ENCODE results near the gene DNAH2.

- no peak for TF ChIP-seq POLR2A (IDR thresholded peaks at IDR 0.05)
- no peak for TF ChIP-seq EP300 (IDR thresholded peaks at IDR 0.05)
- TF ChIP-seq, protein P1, sequence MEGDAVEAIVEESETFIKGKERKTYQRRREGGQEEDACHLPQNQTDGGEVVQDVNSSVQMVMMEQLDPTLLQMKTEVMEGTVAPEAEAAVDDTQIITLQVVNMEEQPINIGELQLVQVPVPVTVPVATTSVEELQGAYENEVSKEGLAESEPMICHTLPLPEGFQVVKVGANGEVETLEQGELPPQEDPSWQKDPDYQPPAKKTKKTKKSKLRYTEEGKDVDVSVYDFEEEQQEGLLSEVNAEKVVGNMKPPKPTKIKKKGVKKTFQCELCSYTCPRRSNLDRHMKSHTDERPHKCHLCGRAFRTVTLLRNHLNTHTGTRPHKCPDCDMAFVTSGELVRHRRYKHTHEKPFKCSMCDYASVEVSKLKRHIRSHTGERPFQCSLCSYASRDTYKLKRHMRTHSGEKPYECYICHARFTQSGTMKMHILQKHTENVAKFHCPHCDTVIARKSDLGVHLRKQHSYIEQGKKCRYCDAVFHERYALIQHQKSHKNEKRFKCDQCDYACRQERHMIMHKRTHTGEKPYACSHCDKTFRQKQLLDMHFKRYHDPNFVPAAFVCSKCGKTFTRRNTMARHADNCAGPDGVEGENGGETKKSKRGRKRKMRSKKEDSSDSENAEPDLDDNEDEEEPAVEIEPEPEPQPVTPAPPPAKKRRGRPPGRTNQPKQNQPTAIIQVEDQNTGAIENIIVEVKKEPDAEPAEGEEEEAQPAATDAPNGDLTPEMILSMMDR (IDR thresholded peaks at IDR 0.05), result no peak
Observed at GRCh38 chr17:7710301-7710700, 7.2 kb upstream of the DNAH2 start.

Data from upper lobe of left lung (tissue), 4 donors.